ENCODE measurements around the gene PDZRN4. TPM values are rescaled to one million over a fixed set of nuclear protein-coding genes. Genes with fewer than 3 reads are reported as not detected.

PDZRN4 gene
- polyA plus RNA-seq, 3 donors = not detected

DNA sequence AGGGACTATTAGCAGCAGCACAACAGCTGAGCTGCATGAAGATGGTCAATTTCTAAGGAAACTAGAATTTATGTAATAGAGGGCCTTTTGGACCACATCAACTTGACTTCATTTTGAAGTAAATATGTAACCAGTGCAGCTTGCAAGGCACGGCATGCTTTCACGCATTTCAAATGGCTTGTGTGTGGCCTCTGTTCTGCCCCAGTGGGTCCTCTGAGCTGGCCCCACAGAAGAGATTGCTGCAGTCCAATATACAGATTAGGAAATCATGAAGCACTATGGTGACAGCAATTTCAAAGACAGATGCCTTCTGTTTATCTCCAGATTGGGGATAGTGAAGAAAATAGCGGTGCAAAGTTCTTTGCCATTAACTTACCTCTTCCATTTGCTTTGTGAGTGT, 101.4 kb downstream of the PDZRN4 start:
- Mint-ChIP-seq H3K36me3 (no peaks in the 10 kb centered on the region), H3K27ac (no peak overlapping the region), H3K4me1 (peaks cover 7% of the 10 kb centered on the region), H3K9me3 (peaks cover 0 to 10% (median 0%) of the 10 kb centered on the region in 7 donors), H3K4me3 (no peak overlapping the region), H3K27me3 (ENCODE audit: low read depth in 3 of 3) (peaks cover 0 to 4% (median 2%) of the 10 kb centered on the region in 3 donors)
- Histone ChIP-seq H4K20me1 (ENCODE audit: insufficient read depth, low read length) (no peaks in the 10 kb centered on the region), H3K4me3 (replicated peaks in 1 of 3; ENCODE audit: low read depth in 2 of 3, low read length in 3 of 3) (no peak overlapping the region), H3K9ac (ENCODE audit: insufficient read depth, low read length, poor library complexity, severe bottlenecking) (no peak overlapping the region), H3K27ac (ENCODE audit: low read depth in 1 of 2, low read length in 2 of 2) (no peak overlapping the region), H3K36me3 (replicated peaks in 1 of 2; ENCODE audit: control insufficient read depth in 1 of 2, insufficient read depth in 2 of 2, low read length in 2 of 2) (no peaks in the 10 kb centered on the region), H2AFZ (ENCODE audit: insufficient read depth, low read depth, low read length, poor library complexity, severe bottlenecking) (no peak overlapping the region), H3K79me2 (ENCODE audit: insufficient read depth, low read length) (no peaks in the 10 kb centered on the region), H3K27me3 (ENCODE audit: control insufficient read depth in 2 of 2, insufficient read depth in 2 of 2, low read length in 2 of 2) (no peaks in the 10 kb centered on the region), H3K4me2 (replicated peaks; ENCODE audit: extremely low read depth, low read length, poor library complexity, severe bottlenecking) (no peak overlapping the region), H3K9me3 (replicated peaks in 1 of 2; ENCODE audit: control insufficient read depth in 1 of 2, insufficient read depth in 1 of 2, low read length in 2 of 2) (no peaks in the 10 kb centered on the region), H3K4me1 (ENCODE audit: control insufficient read depth in 1 of 2, insufficient read depth in 2 of 2, low read length in 2 of 2) (no peaks in the 10 kb centered on the region)
- TF ChIP-seq, protein P1, sequence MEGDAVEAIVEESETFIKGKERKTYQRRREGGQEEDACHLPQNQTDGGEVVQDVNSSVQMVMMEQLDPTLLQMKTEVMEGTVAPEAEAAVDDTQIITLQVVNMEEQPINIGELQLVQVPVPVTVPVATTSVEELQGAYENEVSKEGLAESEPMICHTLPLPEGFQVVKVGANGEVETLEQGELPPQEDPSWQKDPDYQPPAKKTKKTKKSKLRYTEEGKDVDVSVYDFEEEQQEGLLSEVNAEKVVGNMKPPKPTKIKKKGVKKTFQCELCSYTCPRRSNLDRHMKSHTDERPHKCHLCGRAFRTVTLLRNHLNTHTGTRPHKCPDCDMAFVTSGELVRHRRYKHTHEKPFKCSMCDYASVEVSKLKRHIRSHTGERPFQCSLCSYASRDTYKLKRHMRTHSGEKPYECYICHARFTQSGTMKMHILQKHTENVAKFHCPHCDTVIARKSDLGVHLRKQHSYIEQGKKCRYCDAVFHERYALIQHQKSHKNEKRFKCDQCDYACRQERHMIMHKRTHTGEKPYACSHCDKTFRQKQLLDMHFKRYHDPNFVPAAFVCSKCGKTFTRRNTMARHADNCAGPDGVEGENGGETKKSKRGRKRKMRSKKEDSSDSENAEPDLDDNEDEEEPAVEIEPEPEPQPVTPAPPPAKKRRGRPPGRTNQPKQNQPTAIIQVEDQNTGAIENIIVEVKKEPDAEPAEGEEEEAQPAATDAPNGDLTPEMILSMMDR (IDR thresholded peaks at IDR 0.05) = no peak
- DNase-seq = no peak
- 100% methylated on average over 2 of the region's 3 CpGs for WGBS (ENCODE audit: insufficient coverage)
- intact Hi-C loops (cut with micrococcal nuclease) = no loop called here

DNA sequence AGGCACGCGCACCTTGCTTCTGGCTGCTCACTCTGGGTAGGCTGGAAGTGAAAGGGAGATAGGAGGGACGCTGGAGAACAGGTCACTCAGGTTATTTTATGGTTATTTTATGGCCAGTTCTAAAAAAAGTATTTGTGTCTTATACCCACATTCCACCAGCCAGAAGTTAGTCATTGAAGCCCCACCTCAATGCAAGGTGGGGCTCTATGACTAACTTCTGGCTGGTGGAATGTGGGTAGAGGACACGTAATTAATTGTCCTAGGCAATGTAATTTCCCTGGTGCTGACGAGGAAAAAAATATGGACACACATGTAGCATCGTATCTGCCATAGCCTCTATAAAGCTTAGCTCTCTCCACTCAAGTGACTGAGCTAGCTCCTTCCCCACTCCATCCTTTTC, 104.9 kb downstream of the PDZRN4 start:
- no peak overlapping the region for H3K4me3 ChIP-seq (replicated peaks in 1 of 3; ENCODE audit: low read depth in 2 of 3, low read length in 3 of 3)
- Mint-ChIP-seq H3K27ac (no peak overlapping the region), H3K9me3 (peaks cover 0 to 3% (median 0%) of the 10 kb centered on the region in 7 donors), H3K27me3 (ENCODE audit: low read depth in 3 of 3) (peaks cover 0 to 4% (median 2%) of the 10 kb centered on the region in 3 donors), H3K36me3 (no peaks in the 10 kb centered on the region), H3K4me3 (no peak overlapping the region), H3K4me1 (no peaks in the 10 kb centered on the region)
- intact Hi-C loops (cut with micrococcal nuclease) = no loop called here
- no peak overlapping the region for H2AFZ ChIP-seq (ENCODE audit: insufficient read depth, low read depth, low read length, poor library complexity, severe bottlenecking)
- H3K4me1 ChIP-seq (ENCODE audit: control insufficient read depth in 1 of 2, insufficient read depth in 2 of 2, low read length in 2 of 2) = no peaks in the 10 kb centered on the region
- H3K79me2 ChIP-seq (ENCODE audit: insufficient read depth, low read length) = no peaks in the 10 kb centered on the region
- no peak overlapping the region for H3K4me2 ChIP-seq (replicated peaks; ENCODE audit: extremely low read depth, low read length, poor library complexity, severe bottlenecking)
- no peaks in the 10 kb centered on the region for H3K36me3 ChIP-seq (replicated peaks in 1 of 2; ENCODE audit: control insufficient read depth in 1 of 2, insufficient read depth in 2 of 2, low read length in 2 of 2)
- DNase-seq = no peak
- H3K27me3 ChIP-seq (ENCODE audit: control insufficient read depth in 2 of 2, insufficient read depth in 2 of 2, low read length in 2 of 2) = no peaks in the 10 kb centered on the region
- no peaks in the 10 kb centered on the region for H3K9me3 ChIP-seq (replicated peaks in 1 of 2; ENCODE audit: control insufficient read depth in 1 of 2, insufficient read depth in 1 of 2, low read length in 2 of 2)
- H3K9ac ChIP-seq (ENCODE audit: insufficient read depth, low read length, poor library complexity, severe bottlenecking) = no peak overlapping the region
- TF ChIP-seq, protein P1 (IDR thresholded peaks at IDR 0.05) = no peak
- 92% methylated on average over 2 of the region's 6 CpGs for WGBS (ENCODE audit: insufficient coverage)
- no peaks in the 10 kb centered on the region for H4K20me1 ChIP-seq (ENCODE audit: insufficient read depth, low read length)
- no peak overlapping the region for H3K27ac ChIP-seq (ENCODE audit: low read depth in 1 of 2, low read length in 2 of 2)

All from CD14-positive monocyte (primary cell).